GM12801 (cell line): ENCODE results near the gene GEMIN7.

Experiments used
- CTCF ChIP-seq: IDR thresholded peaks from one replicate; pipeline ENCODE4 v1.5.1; 2011; ENCODE audit warnings: control low read depth; ENCODE audit not compliant: insufficient read length; ENCODE audit errors: extremely low read depth

The GEMIN7 gene

GRCh38 chr19:45115809-45116615 is 37.0 kb downstream of the GEMIN7 start:
- TF ChIP-seq CTCF: no peak

- TF ChIP-seq CTCF: no peak
Measured at GRCh38 chr19:45117167-45117594, 38.1 kb downstream of the GEMIN7 start.

GRCh38 chr19:45117671-45118070 is 38.6 kb downstream of the GEMIN7 start:
- no peak for TF ChIP-seq CTCF

- no peak for TF ChIP-seq CTCF
Measured at GRCh38 chr19:45118106-45118505, 39.0 kb downstream of the GEMIN7 start.

- TF ChIP-seq CTCF: no peak
Measured at GRCh38 chr19:45119582-45119981, 40.5 kb downstream of the GEMIN7 start.

GRCh38 chr19:45121827-45122345 is 42.8 kb downstream of the GEMIN7 start:
- TF ChIP-seq CTCF: no peak

- no peak for TF ChIP-seq CTCF
Measured at GRCh38 chr19:45122832-45123231, 43.8 kb downstream of the GEMIN7 start.
